NCI-H2107 (cell line): Measurements from ENCODE around the gene FBXO39.
"Not testable (repeated sequence)": the region's sequence is repeated elsewhere in the genome, so short reads cannot be mapped to it uniquely, and the experiment has no call there.

Source experiments
- DNase-seq: peaks from one replicate; lab custom pipeline; 2025; lab: John Stamatoyannopoulos, UW

The FBXO39 gene

DNA sequence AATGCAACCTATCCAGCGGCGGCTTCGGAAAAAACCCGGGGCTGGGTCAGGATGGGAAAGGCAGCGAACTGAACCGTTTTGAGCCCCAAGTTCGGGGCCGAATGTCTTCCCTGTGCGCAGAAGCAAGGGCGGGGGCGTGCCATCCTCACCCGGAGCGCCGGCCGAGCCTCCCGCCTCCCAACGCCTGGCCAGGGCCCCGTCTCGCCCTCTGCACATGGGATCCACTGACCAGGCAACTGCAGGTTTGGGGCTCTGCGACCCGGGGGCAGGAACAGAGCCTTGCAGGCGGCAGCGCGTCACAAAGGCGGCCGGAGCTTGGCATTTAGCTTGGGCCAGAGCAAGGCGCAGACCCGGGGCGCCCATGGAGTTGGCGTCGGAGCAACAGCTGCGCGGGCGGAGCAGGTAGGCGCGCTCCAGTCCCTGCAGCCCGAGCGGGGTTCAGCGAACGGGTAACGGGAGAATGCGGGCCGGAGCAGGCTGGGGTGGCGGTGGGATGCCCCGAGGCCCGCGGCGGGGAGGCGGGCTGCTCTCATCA, at the start of gene FBXO39:
Gene FBXO39 (plus strand): TSS at position 345 of the 535 bp plus-strand sequence. CDS start 3,654 bp downstream, outside the sequence.
- DNase-seq = no peak

DNA sequence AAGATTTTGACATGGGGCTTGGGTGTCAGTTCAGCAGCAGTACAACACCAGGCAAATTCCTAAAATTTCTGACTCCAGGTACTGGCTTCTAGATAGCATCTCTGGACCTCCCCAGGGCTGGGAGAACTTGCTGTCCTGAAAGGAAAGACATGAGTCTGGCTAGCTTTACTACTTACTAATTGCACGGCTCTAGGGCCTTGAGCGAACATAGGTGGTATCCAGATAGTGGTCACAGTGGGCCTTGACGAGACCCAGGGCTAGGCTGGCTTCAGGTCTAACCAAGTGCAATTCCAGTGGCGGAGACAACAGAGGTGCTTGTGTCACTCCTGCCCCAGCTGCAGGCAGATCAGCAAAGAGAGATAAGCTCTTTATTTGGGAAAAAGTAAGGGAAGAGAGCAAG, 46.5 kb upstream of the FBXO39 start:
- no peak for DNase-seq

DNA sequence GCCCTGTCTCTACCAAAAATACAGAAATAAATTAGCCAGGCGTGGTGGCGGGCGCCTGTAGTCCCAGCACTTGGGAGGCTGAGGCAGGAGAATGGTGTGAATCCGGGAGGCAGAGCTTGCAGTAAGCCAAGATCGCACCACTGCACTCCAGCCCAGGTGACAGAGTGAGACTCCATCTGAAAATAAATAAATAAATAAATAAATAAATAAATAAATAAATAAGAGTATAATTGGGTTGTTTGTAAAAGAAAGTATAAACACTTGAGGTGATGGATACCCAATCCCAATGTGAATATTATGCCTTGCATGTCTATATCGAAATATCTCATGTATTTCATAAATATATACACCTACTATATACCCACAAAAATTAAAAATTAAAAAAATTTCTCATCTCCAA, 29.4 kb upstream of the FBXO39 start:
- DNase-seq = not testable (repeated sequence)

DNA sequence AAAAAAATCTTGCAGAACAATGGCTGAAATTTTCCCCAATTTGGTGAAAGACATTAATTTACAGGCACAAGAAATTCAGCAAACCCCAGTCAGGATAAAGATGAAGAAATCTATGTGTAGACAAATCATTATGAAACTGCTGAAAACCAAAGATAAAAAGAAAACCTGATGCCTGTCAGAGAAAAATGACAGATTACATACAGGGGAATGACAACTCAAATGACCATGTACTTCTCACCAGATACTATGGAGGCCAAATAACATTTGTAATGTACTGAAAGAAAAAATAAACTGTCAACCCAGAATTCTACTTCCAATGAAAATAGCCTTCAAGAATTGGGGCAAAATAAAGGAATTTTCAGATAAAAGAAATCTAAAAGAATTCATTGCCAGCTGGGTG, 27.4 kb upstream of the FBXO39 start:
- no peak for DNase-seq

DNA sequence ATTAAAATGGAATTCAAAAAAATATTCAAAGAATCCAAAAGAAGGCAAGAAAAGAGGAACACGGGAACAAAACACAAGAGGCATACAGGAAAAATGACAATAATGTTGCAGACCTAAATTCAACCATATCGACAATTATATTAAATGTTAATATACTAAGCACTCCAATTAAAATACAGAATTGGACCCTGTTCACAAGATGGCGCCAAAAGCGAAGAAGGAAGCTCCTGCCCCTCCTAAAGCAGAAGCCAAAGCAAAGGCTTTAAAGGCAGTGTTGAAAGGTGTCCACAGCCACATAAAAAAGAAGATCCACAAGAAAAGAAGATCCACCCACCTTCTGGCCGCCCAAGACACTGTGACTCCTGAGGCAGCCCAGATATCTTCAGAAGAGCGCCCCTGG, 26.5 kb upstream of the FBXO39 start:
- DNase-seq = no peak

DNA sequence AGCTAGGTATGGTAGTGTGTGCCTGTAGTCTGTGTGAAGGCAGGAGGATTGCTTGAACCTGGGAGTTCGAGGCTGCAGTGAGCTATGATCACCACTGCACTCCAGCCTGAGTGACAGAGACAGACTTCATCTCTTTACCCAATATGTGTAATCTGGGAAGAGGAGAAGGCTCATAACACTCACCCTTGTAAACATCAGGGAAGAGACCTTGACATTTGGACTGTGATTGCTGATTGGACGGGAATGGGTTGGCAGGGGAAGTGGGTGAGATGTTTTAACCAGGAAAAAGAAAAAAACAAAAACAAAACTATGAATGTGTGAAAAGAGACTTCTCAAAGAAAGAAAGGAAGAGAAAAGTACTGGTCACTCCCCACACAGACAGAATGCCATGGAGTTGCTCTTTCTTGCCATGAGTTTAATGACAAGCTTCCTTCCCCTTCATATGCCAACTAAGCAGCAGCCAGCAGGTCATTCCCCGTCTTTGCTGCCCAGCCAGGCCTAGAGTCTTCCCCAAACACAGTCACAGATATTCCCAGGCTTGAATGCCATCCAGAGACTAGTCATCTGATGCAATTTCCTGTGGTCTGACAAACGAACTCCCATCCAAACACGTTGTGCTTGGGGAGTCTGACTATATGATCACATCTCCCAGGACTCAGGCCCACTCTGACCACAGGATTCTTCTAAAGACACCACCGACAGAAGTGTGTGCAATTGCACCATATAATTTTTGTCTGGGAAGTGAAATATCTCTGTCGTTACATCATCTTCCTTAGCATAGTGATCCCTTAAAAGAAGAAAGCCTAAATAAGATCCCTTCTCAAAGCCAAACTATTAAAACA, 23.7 kb upstream of the FBXO39 start:
- no peak for DNase-seq

DNA sequence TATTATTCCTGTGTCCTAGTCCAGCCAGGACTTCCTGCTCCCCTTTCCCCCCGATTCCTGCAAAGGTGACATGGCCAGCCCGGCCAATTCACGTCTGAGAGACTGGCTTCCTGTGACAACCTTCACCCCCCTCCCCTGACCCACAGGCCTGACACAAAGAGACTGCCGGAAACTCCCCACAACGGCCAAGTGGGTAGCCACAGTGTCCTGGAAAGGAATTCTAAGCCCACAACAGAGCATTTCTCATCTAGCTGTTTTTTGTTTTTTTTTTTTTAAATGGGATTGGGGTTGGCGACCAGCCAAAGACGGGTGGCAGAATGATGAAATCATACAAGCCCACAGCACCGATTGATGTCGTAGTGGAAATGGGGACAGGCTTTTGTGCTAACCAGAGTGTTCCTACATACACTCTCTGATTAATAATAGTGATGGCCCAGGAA, 23.0 kb upstream of the FBXO39 start:
- DNase-seq = no peak

DNA sequence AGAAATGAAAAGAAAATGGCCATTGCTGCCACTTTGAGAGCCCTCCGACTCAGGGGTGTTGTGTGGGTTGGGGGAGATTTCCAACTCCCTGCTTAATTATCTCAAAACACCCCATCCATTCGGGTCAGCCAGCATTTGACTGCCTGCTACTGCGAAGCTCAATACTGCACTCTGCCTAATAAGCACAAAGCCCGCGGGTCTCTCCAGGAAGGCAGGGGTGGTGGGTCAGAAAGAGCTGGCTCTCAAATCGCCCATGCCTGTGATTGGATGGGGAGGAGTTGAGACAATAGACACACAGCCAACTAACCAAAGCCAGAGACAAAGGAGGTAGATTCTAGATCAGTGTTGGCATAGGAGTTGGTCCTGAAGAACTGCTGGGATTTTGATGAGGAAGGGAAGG, 22.5 kb upstream of the FBXO39 start:
- DNase-seq = no peak

DNA sequence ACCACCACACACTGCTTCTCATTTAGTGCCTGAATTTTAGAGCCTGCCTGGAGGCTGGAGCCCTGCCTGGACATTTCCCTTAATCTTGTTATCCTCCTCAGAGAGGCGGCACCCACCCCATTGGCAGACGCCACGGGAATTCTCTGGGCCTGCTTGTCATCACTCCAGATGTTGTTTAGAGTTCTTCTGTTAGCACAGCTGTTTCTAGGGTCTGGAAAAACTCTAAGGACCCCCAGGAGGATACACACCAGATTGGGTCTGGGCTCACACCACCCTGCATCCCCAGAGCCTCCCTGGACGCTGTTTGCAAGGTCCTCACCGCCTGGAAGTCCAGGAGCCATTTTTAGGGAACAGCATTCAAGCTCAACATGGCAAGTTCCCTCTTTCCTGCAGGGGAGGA, 20.7 kb upstream of the FBXO39 start:
- no peak for DNase-seq

DNA sequence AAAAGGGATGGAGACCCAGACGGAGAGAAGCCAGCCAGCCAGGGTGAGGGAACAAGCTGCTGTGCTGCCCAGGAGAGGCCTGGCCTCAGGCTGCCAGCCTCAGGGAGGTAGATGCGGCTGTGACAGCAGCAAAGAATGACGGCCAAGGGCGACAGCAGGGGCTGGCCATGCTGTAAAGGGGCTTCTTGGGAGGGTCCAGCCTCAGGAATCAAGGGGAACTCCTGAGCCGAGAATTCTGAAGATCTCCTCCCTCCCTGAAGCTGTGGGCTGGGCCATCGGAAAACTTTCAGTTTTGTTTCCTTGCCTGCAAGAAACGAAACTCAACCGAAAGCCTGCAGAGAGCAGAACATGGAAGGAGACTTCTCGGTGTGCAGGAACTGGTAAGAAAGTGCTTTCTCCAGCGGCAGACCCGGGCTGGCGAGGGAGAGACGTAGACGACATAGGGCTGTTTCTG, 20.3 kb upstream of the FBXO39 start, which contains the start of gene XAF1:
Gene XAF1 (plus strand): TSS at position 316 of the 454 bp plus-strand sequence. CDS start 33 bp downstream, at position 349.
- DNase-seq = no peak

DNA sequence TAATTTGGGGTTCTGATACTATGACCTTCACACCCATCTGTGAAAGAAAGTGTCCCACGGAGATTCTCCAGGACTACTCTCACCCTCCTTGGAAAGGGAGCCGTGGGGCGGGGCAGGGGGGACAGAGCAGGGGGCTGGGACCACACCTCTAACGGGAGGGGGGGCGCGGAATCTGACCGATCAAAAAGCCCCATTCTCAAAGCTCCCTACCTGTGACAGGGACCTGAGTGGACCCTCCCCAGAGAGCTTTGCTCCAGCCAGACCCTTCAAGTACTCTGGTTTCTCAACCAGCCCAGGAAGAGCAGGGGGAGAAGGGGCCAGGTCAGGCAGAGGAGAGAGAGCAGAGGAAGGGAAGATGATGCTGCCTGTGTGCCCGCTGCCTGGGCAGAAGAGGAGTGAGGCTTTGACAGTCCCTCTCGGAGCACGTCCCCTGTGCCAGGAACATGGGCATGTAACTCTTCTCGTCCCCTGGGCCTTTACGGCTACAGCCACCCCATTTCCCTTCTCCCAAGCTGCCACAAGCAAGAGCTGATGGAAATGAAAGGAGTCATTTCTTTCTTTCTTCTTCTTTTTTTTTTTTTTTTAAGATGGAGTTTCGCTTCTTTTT, 19.5 kb upstream of the FBXO39 start:
- no peak for DNase-seq

DNA sequence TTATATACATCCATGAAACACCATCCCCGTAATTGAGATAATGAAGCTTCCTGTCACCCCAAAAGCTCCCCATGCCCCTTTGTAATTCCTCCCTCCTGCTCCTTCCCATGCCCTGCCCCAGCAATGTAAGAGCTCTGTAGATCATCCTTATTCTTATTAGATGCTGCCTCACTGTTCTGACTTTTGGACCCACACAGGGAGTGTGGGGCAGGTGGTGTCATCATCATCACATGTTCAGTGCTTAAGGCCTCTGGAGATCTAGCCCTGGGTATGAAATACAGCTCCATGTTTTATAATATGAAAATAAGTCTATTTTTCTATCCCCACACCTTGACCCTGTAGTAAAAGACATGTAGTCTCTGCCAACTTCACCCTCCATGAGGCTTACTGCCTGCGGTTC, 18.3 kb upstream of the FBXO39 start:
- no peak for DNase-seq

DNA sequence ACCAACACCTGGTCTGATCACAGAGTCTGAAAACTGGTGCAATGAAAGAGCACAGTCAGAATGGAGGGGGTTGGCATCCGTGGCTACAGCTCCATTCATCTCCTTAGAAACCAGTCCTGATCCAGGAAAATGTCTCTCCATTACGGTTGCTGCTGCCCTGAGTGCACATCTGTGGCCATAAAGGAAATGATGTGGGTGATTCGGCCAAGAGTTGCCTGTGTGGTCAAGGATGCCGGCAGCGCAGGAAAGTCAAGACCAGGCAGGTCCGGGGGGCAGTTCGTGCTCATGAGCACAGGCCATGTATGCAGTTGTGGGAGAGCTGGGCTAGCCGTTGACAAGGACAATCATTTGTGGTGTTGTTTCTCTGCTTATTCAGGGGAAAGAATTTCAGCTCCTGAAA, 14.2 kb upstream of the FBXO39 start:
- DNase-seq = no peak

DNA sequence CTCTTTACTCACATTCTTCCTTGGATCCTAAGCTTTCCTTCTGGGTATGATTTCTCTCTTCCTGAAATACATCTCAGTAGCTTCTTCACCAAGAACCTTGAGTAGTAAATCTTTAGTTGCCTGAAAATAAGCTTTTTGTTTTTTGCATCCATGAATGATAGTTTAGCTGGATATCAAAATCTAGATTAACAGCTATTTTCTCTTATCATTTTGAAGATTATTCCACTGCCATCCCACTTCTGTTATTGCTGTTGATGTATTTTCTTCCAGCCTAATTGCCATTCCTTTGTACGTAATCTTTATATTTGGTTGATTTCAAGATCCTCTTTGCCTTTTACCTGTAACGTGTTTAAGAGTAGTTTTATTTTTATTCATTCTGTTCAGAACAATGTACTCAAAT, 7.6 kb upstream of the FBXO39 start:
- no peak for DNase-seq

DNA sequence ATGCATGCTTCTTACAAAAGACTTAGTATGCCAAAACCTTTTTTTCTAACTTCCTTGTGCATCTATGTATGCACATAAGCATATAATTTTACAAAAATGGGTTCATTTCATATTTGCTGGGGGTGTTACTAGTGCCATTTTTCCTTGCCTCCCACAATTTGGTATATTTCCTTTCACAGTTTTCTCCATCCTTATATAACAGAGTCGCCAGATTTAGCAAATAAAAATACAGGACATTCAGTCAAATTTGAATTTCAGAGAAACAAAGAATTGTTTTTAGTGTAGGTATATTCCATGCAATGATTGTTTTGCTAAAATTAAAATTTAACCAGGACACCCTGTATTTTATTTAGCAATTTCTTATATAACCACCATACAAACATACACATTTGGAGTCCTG, 4.0 kb upstream of the FBXO39 start:
- DNase-seq = no peak

DNA sequence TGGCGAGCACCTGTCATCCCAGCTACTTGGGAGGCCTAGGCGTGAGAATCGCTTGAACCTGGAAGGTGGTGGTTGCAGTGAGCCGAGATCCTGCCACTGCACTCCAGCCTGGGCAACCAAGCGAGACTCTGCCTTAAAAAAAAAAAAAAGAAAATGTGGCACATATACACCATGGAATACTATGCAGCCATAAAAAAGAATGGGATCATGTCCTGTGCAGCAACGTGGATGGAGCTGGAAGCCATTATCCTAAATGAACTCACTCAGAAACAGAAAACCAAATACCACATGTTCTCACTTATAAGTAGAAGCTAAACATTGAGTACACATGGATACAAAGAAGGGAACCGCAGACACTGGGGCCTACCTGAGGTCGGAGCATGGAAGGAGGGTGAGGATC, 1.1 kb upstream of the FBXO39 start:
- DNase-seq = not testable (repeated sequence)

DNA sequence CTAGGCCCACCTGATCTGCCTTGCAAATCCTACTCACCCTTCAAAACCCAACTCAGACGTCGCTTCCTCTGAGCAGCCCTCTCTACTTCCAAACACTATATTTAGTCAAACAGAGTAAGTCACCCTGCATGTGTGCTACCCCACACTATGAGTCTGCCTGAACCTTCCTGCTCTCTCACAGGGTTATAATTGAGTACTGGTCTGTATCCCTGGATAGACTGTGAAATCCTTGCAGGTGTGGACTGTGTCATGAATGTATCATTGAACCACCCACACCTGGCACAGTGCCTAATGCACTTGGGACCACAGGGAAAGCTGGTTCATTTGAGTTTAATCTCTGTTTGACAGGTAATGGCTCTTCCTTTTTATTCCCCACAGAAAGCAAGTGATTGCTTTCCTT, 3.4 kb downstream of the FBXO39 start:
- DNase-seq = no peak

DNA sequence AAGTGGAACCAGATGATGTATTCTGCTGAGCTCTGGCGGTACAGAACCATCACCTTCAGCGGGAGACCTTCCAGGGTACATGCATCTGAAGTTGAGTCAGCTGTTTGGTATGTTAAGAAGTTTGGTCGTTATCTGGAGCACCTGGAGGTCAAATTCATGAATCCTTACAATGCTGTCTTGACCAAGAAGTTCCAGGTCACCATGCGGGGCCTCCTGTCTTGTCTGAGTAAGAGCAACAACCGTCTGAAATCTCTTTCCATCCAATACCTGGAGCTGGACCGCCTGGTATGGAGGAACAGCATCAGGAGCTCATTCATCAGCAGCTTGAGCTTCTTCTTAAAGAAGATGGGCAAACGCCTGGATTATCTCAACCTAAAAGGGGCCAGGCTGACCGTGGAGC, 4.0 kb downstream of the FBXO39 start:
- DNase-seq = no peak

DNA sequence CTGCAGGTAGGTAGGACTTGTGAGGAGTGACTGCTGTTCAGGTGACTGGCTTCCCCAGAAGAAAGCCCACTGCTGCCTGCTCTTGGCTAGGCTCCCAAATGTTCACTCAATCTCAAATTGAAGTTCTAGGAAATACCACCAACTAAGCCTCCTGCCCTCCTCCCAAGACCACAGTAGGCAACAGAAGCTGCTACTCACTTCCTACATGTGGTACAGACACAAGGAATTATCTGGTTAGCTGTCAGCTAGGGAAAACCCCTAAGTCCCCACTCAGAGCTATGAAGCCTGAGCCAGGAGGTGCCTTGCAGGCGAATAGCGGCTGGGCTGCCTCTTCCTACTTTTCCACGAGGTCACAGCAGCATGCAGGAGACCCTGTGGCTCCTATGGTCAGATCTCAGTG, 4.9 kb downstream of the FBXO39 start:
- DNase-seq = no peak

DNA sequence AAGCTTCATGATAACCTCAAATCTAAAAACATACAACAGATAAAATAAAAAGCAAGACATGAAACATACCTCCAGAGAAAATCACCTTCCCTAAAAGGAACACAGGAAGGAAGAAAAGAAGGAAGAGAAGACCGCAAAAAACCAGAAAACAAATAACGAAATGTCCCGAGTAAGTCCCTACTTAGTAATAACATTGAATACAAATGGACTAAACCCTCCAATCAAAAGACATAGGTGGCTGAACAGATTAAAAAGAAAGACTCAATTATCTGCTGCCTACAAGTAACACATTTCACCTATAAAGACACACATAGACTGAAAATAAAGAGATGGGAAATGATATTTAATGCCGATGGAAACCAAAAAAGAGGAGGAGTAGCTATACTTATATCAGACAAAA, 6.2 kb downstream of the FBXO39 start:
- no peak for DNase-seq

DNA sequence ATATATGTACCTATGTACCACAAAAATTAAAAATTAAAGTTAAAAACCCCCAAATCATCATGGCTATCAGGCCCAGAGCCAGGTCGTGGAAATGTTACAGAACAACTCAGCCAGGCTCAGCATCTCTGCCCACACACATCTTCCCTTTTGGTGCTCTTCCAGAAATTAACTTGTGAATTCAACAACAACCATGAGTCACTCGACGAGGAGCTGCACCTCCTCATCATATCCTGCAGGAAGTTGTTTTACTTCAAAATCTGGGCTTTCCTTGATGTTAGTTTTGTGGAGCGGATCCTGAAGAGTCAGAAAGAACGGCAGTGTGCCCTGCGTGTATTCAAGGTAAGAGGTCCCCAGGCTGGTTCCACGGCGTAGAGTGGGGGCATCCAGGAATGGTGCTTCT, 10.6 kb downstream of the FBXO39 start:
- DNase-seq = no peak

DNA sequence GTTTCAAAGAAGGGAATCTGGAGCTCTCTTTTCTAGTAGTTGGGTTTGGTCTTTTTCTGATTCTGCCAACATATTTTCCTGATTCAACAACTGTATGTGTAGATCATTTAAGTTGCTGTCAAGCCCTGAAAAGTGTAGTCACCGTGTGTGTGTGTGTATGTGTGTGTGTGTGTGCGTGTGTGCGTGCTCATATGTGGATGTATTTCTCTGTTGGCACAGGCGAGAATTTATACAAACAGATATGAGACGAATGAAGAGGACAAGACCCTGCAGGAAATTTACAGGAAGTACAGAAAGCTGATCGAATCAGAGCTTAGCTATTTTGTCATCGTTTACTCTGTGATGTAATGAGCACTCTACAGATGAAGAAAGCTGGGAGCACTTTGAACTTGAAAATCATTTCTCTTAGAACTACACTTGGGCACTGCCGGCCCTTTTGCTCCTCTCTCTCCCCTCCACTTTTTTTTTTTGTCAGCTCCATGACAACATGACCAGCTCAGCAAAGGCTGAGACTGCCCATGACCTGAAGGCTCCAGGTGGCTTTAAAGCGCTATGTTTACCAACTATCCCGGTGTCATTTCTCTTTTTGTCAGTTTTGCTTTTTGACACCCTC, 11.2 kb downstream of the FBXO39 start:
- DNase-seq = no peak

DNA sequence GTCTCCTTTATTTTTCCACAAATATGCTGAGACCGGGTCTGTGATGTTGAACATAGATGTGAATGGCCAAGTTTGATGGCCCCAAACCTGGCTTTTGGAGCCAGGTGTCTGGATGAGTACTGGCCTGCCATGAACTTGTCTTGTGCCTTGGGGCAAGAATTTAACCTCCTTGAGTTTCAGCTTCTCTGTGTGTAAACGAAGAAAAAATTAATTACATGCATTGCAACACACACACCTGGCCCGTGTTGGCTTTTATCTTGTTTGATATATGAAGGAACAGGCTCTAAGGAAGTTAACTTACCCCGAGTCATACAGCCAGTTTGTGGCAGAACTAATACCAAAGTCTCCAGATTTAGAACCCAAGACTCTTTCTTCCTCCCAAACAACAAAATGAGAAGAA, 13.1 kb downstream of the FBXO39 start:
- no peak for DNase-seq
